ENCODE results near the gene FGF10. TPM values are rescaled to one million over a fixed set of nuclear protein-coding genes. Genes with fewer than 3 reads are reported as not detected.

The FGF10 gene
- total RNA-seq, 1 donor from 2014 or later, result not detected

- Mint-ChIP-seq H3K27ac (no peak overlapping the region), H3K36me3 (ENCODE audit: low read depth) (no peaks in the 10 kb centered on the region), H3K4me3 (no peak overlapping the region), H3K27me3 (no peaks in the 10 kb centered on the region), H3K9me3 (peaks cover 2% of the 10 kb centered on the region), H3K4me1 (no peaks in the 10 kb centered on the region)
- CTCF ChIA-PET, result no interaction called here
- POLR2A ChIA-PET, result no interaction called here
- DNase-seq, result no peak
- no peak for TF ChIP-seq CTCF (IDR thresholded peaks at IDR 0.05)
- ATAC-seq (ENCODE audit: low read depth), result no peak
- intact Hi-C loops (cut with micrococcal nuclease), result no loop called here
Observed at GRCh38 chr5:44257653-44258365, 131.4 kb downstream of the FGF10 start.

- H3K4me1 Mint-ChIP-seq, result no peaks in the 10 kb centered on the region
- no peak for TF ChIP-seq CTCF (IDR thresholded peaks at IDR 0.05)
- ChIA-PET POLR2A (no interaction called here), CTCF (no interaction called here)
- no peak for ATAC-seq (ENCODE audit: low read depth)
- no peak overlapping the region for H3K4me3 Mint-ChIP-seq
- peaks cover 6% of the 10 kb centered on the region for H3K9me3 Mint-ChIP-seq
- intact Hi-C loops (cut with micrococcal nuclease), result no loop called here
- H3K27ac Mint-ChIP-seq, result no peak overlapping the region
- no peak for DNase-seq
- no peaks in the 10 kb centered on the region for H3K27me3 Mint-ChIP-seq
- H3K36me3 Mint-ChIP-seq (ENCODE audit: low read depth), result no peaks in the 10 kb centered on the region
Observed at GRCh38 chr5:44257221-44257620, 132.0 kb downstream of the FGF10 start.

Data from activated B cell treated with CpG ODN at 0.5 μM for 24 hours (primary cell).